ENCODE data around the gene TMEM129.

TMEM129 gene

GRCh38 chr4:1759818-1760223, 38.7 kb upstream of the TMEM129 start:
- Histone ChIP-seq H3K27ac (ENCODE audit: low read depth, low read length, poor library complexity, severe bottlenecking) (no peak overlapping the region), H3K27me3 (ENCODE audit: insufficient read depth, low read length) (no peaks in the 10 kb centered on the region), H2AFZ (ENCODE audit: low read length) (no peak overlapping the region), H4K20me1 (ENCODE audit: insufficient read depth, low read length) (no peaks in the 10 kb centered on the region), H3K79me2 (ENCODE audit: insufficient read depth, low read length) (no peaks in the 10 kb centered on the region), H3K4me1 (ENCODE audit: insufficient read depth, low read length, severe bottlenecking) (no peaks in the 10 kb centered on the region), H3K9me2 (ENCODE audit: low read depth, low read length) (no peaks in the 10 kb centered on the region), H3K4me2 (ENCODE audit: low read length) (no peak overlapping the region), H3K9ac (ENCODE audit: low read length) (no peak overlapping the region), H3K9me3 (ENCODE audit: low read length) (no peaks in the 10 kb centered on the region), H3K4me3 (ENCODE audit: low read depth, low read length, poor library complexity, severe bottlenecking) (no peak overlapping the region), H3F3A (ENCODE audit: insufficient read depth, low read length) (no peaks in the 10 kb centered on the region), H3K36me3 (ENCODE audit: insufficient read depth, low read length) (no peaks in the 10 kb centered on the region)
- TF ChIP-seq EZH2 (IDR thresholded peaks at IDR 0.05; ENCODE audit: borderline replicate concordance, low read length): no peak
- TF ChIP-seq, protein P1, sequence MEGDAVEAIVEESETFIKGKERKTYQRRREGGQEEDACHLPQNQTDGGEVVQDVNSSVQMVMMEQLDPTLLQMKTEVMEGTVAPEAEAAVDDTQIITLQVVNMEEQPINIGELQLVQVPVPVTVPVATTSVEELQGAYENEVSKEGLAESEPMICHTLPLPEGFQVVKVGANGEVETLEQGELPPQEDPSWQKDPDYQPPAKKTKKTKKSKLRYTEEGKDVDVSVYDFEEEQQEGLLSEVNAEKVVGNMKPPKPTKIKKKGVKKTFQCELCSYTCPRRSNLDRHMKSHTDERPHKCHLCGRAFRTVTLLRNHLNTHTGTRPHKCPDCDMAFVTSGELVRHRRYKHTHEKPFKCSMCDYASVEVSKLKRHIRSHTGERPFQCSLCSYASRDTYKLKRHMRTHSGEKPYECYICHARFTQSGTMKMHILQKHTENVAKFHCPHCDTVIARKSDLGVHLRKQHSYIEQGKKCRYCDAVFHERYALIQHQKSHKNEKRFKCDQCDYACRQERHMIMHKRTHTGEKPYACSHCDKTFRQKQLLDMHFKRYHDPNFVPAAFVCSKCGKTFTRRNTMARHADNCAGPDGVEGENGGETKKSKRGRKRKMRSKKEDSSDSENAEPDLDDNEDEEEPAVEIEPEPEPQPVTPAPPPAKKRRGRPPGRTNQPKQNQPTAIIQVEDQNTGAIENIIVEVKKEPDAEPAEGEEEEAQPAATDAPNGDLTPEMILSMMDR (IDR thresholded peaks at IDR 0.05; ENCODE audit: low read length): peak; percentile 8; the same call in 1 of the 2 replicates

DNA sequence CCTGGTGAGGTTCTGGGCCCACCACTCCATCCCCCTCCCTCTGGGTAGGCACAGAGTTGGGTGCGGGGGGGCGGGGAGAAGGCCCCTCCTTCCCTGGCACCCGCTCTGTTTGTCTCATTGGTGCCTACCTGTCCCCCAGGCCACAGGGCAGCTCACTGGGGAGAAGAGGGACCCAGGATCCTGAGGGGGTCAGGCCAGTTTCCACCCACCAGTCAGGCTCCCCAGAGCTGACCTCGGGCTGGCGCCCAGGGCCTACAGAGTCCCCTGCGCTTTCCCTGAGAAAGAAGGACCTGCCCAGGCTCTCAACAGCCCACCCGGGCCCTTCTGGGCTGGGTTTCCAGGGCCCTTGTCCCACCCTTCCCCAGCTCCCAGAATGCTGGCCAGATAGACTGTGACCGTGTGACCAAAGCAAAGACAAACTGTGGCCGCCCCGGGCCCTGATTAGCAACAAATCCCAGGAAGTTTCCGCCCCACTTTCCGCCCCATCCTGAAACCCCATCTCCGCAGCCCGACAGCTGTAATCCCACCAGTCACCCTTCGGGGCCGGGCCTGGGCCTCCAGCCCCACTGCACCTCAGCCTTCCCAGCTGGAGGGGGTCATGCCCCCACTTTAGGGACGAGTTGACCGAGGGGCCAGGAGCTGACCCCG, 38.2 kb upstream of the TMEM129 start:
- no peak overlapping the region for H3K9ac ChIP-seq (ENCODE audit: low read length)
- no peaks in the 10 kb centered on the region for H3K4me1 ChIP-seq (ENCODE audit: insufficient read depth, low read length, severe bottlenecking)
- H3K9me2 ChIP-seq (ENCODE audit: low read depth, low read length): no peaks in the 10 kb centered on the region
- no peaks in the 10 kb centered on the region for H3F3A ChIP-seq (ENCODE audit: insufficient read depth, low read length)
- no peaks in the 10 kb centered on the region for H3K36me3 ChIP-seq (ENCODE audit: insufficient read depth, low read length)
- H4K20me1 ChIP-seq (ENCODE audit: insufficient read depth, low read length): no peaks in the 10 kb centered on the region
- H3K79me2 ChIP-seq (ENCODE audit: insufficient read depth, low read length): no peaks in the 10 kb centered on the region
- TF ChIP-seq, protein P1 (IDR thresholded peaks at IDR 0.05; ENCODE audit: low read length): no peak
- TF ChIP-seq EZH2 (IDR thresholded peaks at IDR 0.05; ENCODE audit: borderline replicate concordance, low read length): no peak
- no peak overlapping the region for H3K4me2 ChIP-seq (ENCODE audit: low read length)
- H2AFZ ChIP-seq (ENCODE audit: low read length): no peak overlapping the region
- no peaks in the 10 kb centered on the region for H3K9me3 ChIP-seq (ENCODE audit: low read length)
- no peak overlapping the region for H3K27ac ChIP-seq (ENCODE audit: low read depth, low read length, poor library complexity, severe bottlenecking)
- no peak overlapping the region for H3K4me3 ChIP-seq (ENCODE audit: low read depth, low read length, poor library complexity, severe bottlenecking)
- H3K27me3 ChIP-seq (ENCODE audit: insufficient read depth, low read length): no peaks in the 10 kb centered on the region

- no peak overlapping the region for H2AFZ ChIP-seq (ENCODE audit: low read length)
- no peaks in the 10 kb centered on the region for H3K79me2 ChIP-seq (ENCODE audit: insufficient read depth, low read length)
- H3K36me3 ChIP-seq (ENCODE audit: insufficient read depth, low read length): no peaks in the 10 kb centered on the region
- H3K27ac ChIP-seq (ENCODE audit: low read depth, low read length, poor library complexity, severe bottlenecking): no peak overlapping the region
- no peaks in the 10 kb centered on the region for H4K20me1 ChIP-seq (ENCODE audit: insufficient read depth, low read length)
- H3K4me3 ChIP-seq (ENCODE audit: low read depth, low read length, poor library complexity, severe bottlenecking): no peak overlapping the region
- H3K9ac ChIP-seq (ENCODE audit: low read length): no peak overlapping the region
- H3K9me3 ChIP-seq (ENCODE audit: low read length): no peaks in the 10 kb centered on the region
- H3K27me3 ChIP-seq (ENCODE audit: insufficient read depth, low read length): no peaks in the 10 kb centered on the region
- H3K4me2 ChIP-seq (ENCODE audit: low read length): no peak overlapping the region
- H3K9me2 ChIP-seq (ENCODE audit: low read depth, low read length): no peaks in the 10 kb centered on the region
- H3F3A ChIP-seq (ENCODE audit: insufficient read depth, low read length): no peaks in the 10 kb centered on the region
- H3K4me1 ChIP-seq (ENCODE audit: insufficient read depth, low read length, severe bottlenecking): no peaks in the 10 kb centered on the region
- TF ChIP-seq, protein P1 (IDR thresholded peaks at IDR 0.05; ENCODE audit: low read length): no peak
- TF ChIP-seq EZH2 (IDR thresholded peaks at IDR 0.05; ENCODE audit: borderline replicate concordance, low read length): no peak
Observed at GRCh38 chr4:1758306-1759121, 37.4 kb upstream of the TMEM129 start.

Measured in OCI-LY1 (cell line).